SH-SY5Y (cell line): ENCODE results near the gene USP7.

ENCODE experiments used
- GATA2 ChIP-seq: IDR thresholded peaks from 2 replicates; pipeline ENCODE4 v1.6.1; 2011; ENCODE audit warnings: mild to moderate bottlenecking, low read depth, low read length
- GATA3 ChIP-seq: IDR thresholded peaks from 2 replicates; pipeline ENCODE4 v1.6.1; 2011; ENCODE audit warnings: low read depth, mild to moderate bottlenecking, low read length, moderate library complexity

DNA sequence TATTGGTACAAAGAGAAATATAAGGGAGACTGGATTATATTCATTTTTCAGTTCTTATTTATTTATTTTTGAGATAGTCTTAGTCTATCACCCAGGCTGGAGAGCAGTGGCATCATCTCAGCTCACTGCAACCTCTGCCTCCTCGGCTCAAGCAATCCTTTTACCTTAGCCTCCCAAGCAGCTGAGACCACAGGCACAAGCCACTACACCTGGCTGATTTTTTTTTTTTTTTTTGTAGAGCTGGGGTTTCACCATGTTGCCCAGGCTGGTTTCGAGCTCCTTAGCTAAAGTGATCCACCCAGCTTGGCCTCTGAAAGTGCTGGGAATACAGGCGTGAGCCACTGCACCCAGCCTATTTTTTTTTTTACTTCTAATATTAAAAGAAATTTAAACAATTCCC, 40.1 kb upstream of the USP7 start:
- TF ChIP-seq GATA3: no peak
- TF ChIP-seq GATA2: no peak
